ENCODE data around the gene FAM118A.

The FAM118A gene

GRCh38 chr22:45268167-45268957, 41.4 kb upstream of the FAM118A start:
- Histone ChIP-seq H3K27me3 (ENCODE audit: low read depth, low read length) (peaks cover 59% of the 10 kb centered on the region), H4K20me1 (ENCODE audit: insufficient read depth, low read length) (no peaks in the 10 kb centered on the region), H3K9me3 (ENCODE audit: insufficient read depth, low read length) (no peaks in the 10 kb centered on the region), H3K27ac (ENCODE audit: low read length) (no peak overlapping the region), H3K79me2 (ENCODE audit: low read length) (no peaks in the 10 kb centered on the region), H3K4me1 (ENCODE audit: low read length) (peaks cover 19% of the 10 kb centered on the region), H3K9ac (ENCODE audit: low read length) (no peak overlapping the region), H3K4me3 (ENCODE audit: low read length) (peak overlapping the region; percentile 63), H3K36me3 (replicated peaks; ENCODE audit: low read depth, low read length) (no peaks in the 10 kb centered on the region), H3K4me2 (ENCODE audit: low read length) (peak overlapping the region; percentile 83), H2AFZ (ENCODE audit: low read depth, low read length) (no peak overlapping the region)
- TF ChIP-seq, protein P1, sequence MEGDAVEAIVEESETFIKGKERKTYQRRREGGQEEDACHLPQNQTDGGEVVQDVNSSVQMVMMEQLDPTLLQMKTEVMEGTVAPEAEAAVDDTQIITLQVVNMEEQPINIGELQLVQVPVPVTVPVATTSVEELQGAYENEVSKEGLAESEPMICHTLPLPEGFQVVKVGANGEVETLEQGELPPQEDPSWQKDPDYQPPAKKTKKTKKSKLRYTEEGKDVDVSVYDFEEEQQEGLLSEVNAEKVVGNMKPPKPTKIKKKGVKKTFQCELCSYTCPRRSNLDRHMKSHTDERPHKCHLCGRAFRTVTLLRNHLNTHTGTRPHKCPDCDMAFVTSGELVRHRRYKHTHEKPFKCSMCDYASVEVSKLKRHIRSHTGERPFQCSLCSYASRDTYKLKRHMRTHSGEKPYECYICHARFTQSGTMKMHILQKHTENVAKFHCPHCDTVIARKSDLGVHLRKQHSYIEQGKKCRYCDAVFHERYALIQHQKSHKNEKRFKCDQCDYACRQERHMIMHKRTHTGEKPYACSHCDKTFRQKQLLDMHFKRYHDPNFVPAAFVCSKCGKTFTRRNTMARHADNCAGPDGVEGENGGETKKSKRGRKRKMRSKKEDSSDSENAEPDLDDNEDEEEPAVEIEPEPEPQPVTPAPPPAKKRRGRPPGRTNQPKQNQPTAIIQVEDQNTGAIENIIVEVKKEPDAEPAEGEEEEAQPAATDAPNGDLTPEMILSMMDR (IDR thresholded peaks at IDR 0.05; ENCODE audit: low read depth, low read length), result no peak
- TF ChIP-seq EZH2phosphoT487 (IDR thresholded peaks at IDR 0.05; ENCODE audit: low read depth), result no peak

DNA sequence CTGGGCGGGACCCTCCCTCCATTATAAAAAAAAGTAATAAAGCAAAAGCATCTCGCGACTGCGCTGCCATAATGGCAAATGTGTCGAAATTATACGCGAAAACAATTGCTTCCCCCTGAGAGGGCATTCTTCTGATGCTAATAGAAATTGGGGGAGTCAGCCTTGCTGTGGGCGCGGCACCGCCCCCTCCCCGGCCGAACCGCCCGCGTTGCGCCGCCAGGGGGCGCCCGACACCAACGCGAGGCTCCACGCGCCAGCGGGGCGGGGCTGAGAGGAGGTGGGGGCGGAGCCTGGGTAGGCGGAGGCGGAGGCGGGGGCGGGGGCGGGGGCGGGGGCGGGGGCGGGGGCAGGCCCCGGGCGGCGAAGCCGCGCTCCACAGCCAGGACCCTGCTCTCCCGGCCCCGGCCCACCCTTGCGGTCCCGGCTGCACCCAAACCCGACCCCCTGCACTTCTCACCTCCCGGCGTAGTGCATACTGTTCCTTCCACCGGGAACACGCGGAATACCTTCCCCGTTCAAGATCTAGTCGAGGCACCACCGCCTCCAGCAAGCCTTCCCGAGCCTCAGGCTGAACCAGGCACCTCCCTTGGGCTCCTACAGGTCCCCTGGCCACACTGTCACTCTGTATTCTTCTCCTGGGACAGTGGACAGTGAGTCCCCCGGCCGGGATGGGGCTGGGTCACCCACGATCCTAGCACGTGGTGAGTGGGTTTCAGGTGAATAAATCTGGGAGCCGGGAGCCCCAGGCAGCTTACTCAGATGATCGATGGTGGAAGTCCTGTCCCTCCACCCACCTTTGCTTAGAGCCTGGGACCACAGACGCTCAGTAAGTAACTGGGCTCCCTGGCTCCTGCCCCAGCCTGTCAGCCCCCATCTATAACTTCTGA, 40.5 kb upstream of the FAM118A start:
- no peak overlapping the region for H3K27ac ChIP-seq (ENCODE audit: low read length)

DNA sequence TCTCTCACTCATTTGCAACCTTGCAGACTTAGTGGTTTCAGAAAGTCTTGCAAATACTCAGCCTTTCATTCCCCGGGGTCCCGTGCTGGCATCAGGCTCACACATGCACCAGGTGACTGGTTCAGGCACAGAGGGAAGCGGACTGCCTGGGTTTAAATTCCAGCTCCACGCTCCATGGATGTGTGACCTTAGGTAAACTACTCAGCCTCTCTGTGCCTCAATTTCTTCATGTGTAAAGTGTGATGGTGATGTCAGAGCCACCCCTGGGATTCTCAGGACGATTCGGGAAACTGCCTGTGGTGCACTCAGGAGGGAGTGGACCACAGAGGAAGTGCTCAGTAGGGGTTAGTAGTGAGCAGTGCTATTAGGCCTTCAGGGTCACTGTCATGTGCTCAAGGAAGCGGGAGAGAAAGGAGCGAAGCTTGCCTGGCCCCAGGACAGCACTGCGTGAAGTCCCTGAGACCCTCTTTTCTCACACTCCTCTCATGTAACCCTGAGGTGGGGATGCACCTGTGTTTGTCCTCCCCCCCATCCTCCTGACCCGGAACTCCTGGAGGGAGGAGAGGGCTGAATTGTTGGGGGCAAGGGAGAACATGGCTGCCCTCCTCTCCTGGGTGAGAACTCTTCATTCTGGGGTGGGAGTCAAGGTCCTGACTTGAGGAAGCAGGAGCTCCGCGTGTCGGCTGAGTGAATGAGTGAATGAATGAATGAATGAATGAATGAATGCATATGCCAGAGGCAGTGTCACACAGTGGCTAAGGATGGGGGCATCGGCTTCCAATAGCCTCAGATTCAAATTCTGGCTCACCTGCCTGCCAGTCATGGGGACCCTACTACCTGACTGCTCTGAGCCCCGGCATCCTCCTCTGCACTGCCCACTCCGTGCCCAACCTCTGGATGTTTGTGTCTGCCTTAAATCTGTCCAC, 39.4 kb upstream of the FAM118A start:
- Histone ChIP-seq H3K27me3 (ENCODE audit: low read depth, low read length) (peaks cover 42% of the 10 kb centered on the region), H3K4me1 (ENCODE audit: low read length) (peaks cover 10% of the 10 kb centered on the region), H2AFZ (ENCODE audit: low read depth, low read length) (no peak overlapping the region), H3K9me3 (ENCODE audit: insufficient read depth, low read length) (no peaks in the 10 kb centered on the region), H4K20me1 (ENCODE audit: insufficient read depth, low read length) (no peaks in the 10 kb centered on the region), H3K36me3 (replicated peaks; ENCODE audit: low read depth, low read length) (no peaks in the 10 kb centered on the region), H3K79me2 (ENCODE audit: low read length) (no peaks in the 10 kb centered on the region), H3K4me3 (ENCODE audit: low read length) (no peak overlapping the region), H3K4me2 (ENCODE audit: low read length) (no peak overlapping the region), H3K27ac (ENCODE audit: low read length) (no peak overlapping the region), H3K9ac (ENCODE audit: low read length) (no peak overlapping the region)
- TF ChIP-seq, protein P1 (IDR thresholded peaks at IDR 0.05; ENCODE audit: low read depth, low read length), result no peak
- TF ChIP-seq EZH2phosphoT487 (IDR thresholded peaks at IDR 0.05; ENCODE audit: low read depth), result no peak

More for the DNA sequence above, 40.5 kb upstream of the FAM118A start:
- no peaks in the 10 kb centered on the region for H3K36me3 ChIP-seq (replicated peaks; ENCODE audit: low read depth, low read length)
- no peaks in the 10 kb centered on the region for H3K9me3 ChIP-seq (ENCODE audit: insufficient read depth, low read length)
- peaks cover 10% of the 10 kb centered on the region for H3K4me1 ChIP-seq (ENCODE audit: low read length)
- TF ChIP-seq, protein P1 (IDR thresholded peaks at IDR 0.05; ENCODE audit: low read depth, low read length), result peak; percentile 90
- TF ChIP-seq EZH2phosphoT487 (IDR thresholded peaks at IDR 0.05; ENCODE audit: low read depth), result no peak
- H3K79me2 ChIP-seq (ENCODE audit: low read length), result no peaks in the 10 kb centered on the region
- H3K9ac ChIP-seq (ENCODE audit: low read length), result peak overlapping the region; percentile 52
- H2AFZ ChIP-seq (ENCODE audit: low read depth, low read length), result peak overlapping the region; percentile 86
- peak overlapping the region; percentile 99 for H3K4me2 ChIP-seq (ENCODE audit: low read length)
- peak overlapping the region; percentile 79 for H3K4me3 ChIP-seq (ENCODE audit: low read length)
- no peaks in the 10 kb centered on the region for H4K20me1 ChIP-seq (ENCODE audit: insufficient read depth, low read length)
- peaks cover 51% of the 10 kb centered on the region for H3K27me3 ChIP-seq (ENCODE audit: low read depth, low read length)
